ENCODE results near the gene GK2. TPM values are rescaled to one million over a fixed set of nuclear protein-coding genes. Genes with fewer than 3 reads are reported as not detected.

GK2 gene
- total and polyA plus RNA-seq, 2 of the 4 experiments (the other 2 are of a cell fraction), result not detected

GRCh38 chr4:79395841-79396240 is 12.2 kb downstream of the GK2 start:
- Histone ChIP-seq H3K27me3 (ENCODE audit: control insufficient read depth, insufficient read depth, low read length) (no peaks in the 10 kb centered on the region), H3K18ac (ENCODE audit: low read depth, low read length) (no peak overlapping the region), H2BK20ac (ENCODE audit: low read depth, low read length) (no peak overlapping the region), H2BK120ac (ENCODE audit: low read depth, low read length) (no peak overlapping the region), H3K4me3 (ENCODE audit: insufficient read depth, low read depth, low read length) (no peak overlapping the region), H3K9ac (ENCODE audit: low read depth, low read length) (no peak overlapping the region), H2BK5ac (ENCODE audit: low read depth, low read length, poor library complexity, severe bottlenecking) (no peak overlapping the region), H3K56ac (ENCODE audit: extremely low read depth, insufficient read depth, low read length) (no peak overlapping the region), H3K9me1 (ENCODE audit: insufficient read depth, low read length) (no peaks in the 10 kb centered on the region), H2AK5ac (ENCODE audit: low read depth, low read length) (no peak overlapping the region), H3K36me3 (ENCODE audit: control insufficient read depth, insufficient read depth, low read length) (no peaks in the 10 kb centered on the region), H2AK9ac (replicated peaks; ENCODE audit: low read depth, low read length, poor library complexity) (no peak overlapping the region), H3K14ac (replicated peaks; ENCODE audit: low read depth, low read length) (no peak overlapping the region), H4K5ac (ENCODE audit: low read depth, low read length) (no peak overlapping the region), H3K79me1 (ENCODE audit: low read depth in 1 of 2, low read length in 2 of 2) (no peaks in the 10 kb centered on the region), H2BK15ac (ENCODE audit: low read depth, low read length) (no peak overlapping the region), H3K4me2 (ENCODE audit: low read depth, low read length) (no peak overlapping the region), H2AFZ (replicated peaks; ENCODE audit: low read length, poor library complexity) (no peak overlapping the region), H3K4me1 (ENCODE audit: control insufficient read depth, insufficient read depth, low read length) (no peaks in the 10 kb centered on the region), H4K20me1 (ENCODE audit: insufficient read depth, low read length) (no peaks in the 10 kb centered on the region), H4K91ac (ENCODE audit: insufficient read depth, low read depth, low read length) (no peak overlapping the region), H3K9me3 (ENCODE audit: control insufficient read depth, insufficient read depth, low read length) (no peaks in the 10 kb centered on the region), H3K4ac (ENCODE audit: low read depth, low read length) (no peak overlapping the region), H3K23ac (ENCODE audit: low read depth, low read length) (no peak overlapping the region), H4K8ac (ENCODE audit: low read depth in 2 of 2, low read length in 2 of 2) (no peak overlapping the region), H3K27ac (ENCODE audit: insufficient read depth, low read length) (no peak overlapping the region)
- no peak for ATAC-seq (ENCODE audit: low read depth)
- no CpG with 5 or more reads among the region's 2 CpGs for WGBS, 2 experiments (ENCODE audit: extremely low coverage in 2 of 2, insufficient read length in 1 of 2)
- BruUV-seq (replicated peaks), result no TSS peak
- intact Hi-C loops (cut with micrococcal nuclease), result no loop called here
- DNase-seq, result no peak
- in situ Hi-C loops (cut with MboI; ENCODE audit: low sequenced_read_pairs), result no loop called here
- TF ChIP-seq FOS (IDR thresholded peaks at IDR 0.05; ENCODE audit: low read depth, low read length) (no peak), ELK1 (IDR thresholded peaks at IDR 0.05; ENCODE audit: borderline replicate concordance, low read depth, low read length) (no peak)
- dilution Hi-C loops (cut with HindIII; ENCODE audit: low sequenced_read_pairs, unreplicated experiment), result no loop called here
- ChIA-PET CTCF (no interaction called here), POLR2A (ENCODE audit: unreplicated experiment) (no interaction called here)
